ENCODE measurements around the gene TUT7.
"Not testable (repeated sequence)": the region's sequence is repeated elsewhere in the genome, so short reads cannot be mapped to it uniquely, and the experiment has no call there.

Gene TUT7

DNA sequence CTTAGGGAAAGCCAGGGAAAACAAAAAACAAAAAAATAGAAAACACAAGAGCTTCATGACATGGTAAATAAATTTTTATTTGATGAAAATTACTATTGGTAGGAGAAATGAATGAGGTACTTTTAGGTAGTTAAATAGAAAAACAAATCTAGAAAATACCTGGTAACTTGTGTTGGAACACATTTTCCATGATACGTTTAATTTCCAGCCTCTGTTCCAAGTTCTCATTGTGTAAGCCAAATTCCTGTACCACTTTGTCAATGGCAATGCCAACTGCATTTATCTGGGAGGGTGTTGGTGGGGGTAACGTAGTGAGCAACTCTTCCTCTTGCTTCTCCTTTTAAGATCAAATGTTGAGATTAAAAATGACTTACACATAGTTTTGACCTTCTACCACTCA lies 9.4 kb downstream of the TUT7 start:
- no peak for DNase-seq

DNA sequence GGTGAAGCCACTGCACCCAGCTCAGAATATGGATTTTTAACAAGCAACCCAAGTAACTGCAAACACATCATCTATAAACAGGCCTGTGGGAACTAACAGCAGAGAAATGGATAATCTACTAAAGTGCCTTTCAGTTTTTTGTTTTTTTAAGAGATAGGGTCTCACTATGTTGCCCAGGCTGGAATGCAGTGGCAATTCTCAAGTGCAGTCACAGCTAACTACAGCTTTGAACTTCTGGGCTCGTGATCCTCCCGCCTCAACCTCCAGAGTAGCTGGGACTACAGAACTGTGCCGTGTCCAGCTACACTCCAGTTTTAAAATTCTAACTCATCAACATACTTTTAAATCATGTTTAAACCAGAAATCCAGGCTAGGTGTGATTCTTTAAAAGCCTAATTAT lies 11.9 kb downstream of the TUT7 start:
- no peak for DNase-seq

DNA sequence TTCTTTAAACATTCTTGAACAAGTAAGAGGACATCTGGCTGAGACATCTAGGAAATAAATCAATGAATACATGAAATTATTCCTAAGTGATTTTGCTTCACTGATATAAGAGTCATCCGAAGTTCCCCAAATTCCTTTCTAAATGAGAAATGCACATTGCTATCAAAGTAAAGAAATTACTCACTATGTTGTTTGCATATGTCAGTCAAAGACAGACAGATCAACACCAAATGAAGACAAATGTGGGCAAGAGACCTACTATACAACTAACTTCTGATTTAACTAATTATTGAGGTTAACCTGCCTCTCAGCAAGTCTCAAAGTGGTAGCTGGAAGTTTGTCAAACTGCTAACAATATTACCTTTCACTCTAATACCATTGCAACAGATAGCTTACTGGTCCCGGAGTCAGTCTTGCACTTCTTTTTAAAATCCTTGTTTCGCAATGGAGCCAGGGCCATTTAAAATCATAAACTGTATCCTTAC lies 13.2 kb downstream of the TUT7 start:
- DNase-seq: no peak

DNA sequence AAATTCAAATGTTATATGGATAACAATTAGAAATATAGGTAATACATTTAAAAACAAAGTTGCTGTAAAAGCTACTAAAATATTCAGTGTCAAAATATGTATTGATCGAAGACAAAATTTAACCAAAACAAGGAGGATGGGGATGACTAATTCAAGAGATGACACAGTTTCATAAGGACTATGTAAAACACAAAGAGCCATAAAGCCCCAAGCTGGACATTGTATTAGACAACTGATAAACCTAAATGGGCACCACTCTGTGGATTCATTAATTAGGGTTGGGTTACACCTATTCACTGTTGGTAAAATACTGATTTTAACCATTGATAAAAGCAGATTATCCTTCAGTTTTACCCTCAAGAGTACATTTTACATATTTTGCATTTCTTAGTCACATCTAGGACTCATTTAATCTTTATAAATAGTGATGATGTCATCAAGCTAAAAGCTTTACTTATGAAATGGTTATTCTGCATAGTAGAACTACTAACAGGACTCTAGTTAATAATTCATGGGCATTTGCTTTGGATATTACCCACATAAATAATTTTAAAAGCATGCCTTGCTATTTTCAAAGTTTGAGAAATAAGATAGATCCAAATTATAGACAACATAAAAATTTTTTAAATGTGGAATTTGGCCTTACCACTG lies 13.7 kb downstream of the TUT7 start:
- DNase-seq: no peak

DNA sequence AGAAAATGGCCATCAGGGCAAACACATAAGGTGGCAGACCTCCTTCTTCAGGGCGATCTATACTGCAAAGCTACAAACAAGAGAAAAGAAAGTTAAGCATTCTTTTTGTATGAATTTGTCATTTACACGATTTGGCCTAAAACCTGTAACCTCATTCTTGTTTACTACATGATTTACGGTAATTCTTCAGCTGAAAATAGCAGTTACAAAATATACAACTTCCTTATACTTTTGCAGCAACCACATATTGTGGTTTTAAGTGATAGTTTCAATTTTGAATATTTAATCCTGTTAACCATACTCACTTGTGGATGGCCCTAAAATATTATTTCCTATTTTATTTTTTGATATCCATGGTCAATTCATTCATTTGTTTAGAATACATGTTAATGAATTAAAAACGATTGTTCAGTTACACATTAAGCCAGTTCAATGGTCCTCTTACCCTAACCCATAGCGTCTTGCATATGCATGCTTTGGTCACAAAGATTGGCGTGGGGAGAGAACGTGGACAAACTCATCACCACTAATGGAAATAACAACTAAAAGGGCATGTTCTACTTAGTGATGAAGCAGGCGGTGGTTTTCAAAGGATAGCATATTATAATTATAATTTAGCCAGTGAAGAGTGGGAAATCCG lies 16.6 kb downstream of the TUT7 start:
- DNase-seq: no peak

DNA sequence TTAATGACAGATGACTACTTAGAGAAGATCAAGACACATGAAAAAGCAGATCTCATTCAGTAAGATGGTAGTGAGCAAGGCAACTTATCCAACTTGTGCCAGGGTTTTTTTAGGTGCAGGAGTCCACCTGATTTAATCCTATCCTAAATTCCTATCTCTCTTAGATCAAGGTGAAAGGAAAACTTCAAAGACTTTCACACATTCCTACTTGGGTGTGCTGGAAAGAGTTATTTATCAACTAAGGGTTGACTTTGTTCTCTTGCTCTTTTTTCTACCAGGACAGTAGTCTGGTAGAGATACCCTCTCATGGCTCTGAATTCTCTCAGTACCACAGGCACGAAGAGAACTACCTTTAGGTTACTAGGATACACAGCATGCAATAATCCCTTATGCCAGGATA lies 18.2 kb downstream of the TUT7 start:
- DNase-seq: no peak

DNA sequence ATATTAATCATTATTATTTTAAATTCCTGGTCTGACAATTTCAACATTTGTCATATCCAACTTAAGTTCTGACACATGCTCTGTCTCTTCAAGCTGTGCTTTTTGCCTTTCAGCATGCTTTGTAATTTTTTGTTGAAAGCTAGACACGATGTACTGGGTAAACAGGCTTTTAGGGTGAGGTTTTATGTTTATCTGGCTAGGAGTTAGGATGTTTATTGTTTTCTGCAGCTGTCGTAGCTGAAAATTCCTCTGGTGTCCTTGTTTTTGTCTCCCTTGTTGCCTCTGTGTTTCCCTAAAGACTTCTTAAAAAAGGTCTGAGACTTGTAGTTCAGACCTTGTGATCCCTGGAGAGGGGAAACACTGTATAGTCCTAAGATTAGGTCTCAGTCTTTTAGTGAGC lies 20.6 kb downstream of the TUT7 start:
- no peak for DNase-seq

DNA sequence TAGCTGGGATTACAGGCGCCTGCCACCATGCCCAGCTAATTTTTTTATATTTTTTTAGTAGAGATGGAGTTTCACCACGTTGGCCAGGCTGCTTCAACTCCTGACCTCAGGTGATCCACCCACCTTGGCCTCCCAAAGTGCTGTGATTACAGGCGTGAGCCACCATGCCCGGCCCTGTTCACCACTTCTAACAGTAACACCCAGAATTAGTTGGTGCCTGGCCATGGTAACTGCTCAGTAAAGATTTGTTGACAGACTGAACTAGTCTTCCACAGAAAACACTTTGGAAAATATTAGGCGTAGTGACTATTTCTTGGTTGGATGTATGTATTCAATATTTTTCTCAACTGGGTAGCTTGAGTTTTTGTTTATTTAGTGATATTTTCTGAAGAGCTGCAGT lies 24.0 kb downstream of the TUT7 start:
- no peak for DNase-seq

DNA sequence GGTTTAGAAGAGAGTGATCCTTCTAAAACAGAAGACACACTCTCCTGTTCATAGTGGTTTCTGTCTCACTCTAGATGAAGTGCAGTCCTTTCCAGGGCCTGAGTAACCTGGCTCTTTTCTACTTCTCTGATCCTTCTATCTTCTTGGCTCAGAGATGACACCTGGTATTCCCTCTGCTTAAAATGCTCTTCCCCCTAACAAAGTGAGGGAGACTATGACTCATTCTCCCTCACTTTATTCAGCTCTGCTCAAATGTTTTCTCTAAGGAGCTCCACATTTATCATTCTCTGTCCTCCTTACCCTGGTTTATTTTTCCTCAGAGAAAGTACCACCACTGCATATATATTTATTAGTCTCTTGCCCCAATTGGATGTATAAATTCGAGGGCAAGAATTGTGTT lies 24.6 kb downstream of the TUT7 start:
- DNase-seq: no peak

DNA sequence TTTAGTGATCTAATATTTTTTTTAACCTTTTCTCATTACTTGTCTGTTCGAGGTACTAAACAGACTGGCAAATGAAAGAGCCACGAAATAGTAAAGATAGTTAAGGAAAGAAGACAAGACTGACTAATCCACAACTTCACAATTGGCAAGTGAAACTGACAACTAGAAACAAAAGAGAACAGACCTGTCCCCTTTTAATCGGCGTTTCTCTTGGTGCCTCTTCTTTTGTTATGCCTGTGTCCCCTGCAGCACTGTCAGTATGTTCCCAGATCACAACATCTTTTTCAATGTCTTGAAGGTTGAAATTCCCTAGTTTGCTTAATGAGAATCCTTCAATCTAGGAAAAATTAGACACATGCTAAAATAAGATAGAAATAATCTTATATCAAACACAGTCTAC lies 26.1 kb downstream of the TUT7 start:
- no peak for DNase-seq

DNA sequence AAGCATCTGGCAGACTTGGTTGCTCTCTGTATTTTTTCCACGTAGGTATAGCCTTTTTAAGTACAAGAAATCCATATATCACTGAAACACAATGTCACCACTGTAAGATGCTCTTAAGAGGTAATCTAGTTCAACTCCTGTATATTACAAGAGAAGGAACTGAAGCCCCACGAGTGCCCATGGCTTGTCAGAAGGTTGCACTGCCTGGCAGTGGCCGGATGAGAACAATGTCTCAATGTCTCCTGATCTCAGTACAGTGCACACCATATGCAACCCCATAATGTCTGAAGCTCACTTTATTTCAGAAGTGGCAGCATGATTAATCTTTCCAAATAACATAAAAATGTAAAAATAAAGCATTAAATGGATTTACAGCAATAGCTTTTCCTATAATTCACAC lies 27.7 kb downstream of the TUT7 start:
- DNase-seq: no peak

DNA sequence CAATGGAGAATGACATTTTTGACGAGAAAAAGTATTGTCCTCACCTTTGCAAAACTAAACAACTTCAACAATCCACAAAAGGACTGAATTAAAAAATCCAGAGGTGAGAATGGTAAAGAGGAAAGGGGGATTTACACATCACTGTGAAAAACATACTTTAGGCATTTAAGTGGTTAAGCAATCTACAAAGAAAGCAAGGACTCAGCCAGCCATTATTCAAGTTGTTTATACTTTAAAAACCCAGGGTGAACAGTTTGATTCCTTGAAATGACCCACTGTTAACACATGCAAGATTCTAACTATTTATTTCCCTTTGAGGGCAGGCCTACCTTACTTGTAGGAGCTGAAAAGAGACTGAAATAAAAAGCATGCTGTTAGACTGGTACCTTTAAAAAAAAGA lies 29.3 kb downstream of the TUT7 start:
- DNase-seq: no peak

DNA sequence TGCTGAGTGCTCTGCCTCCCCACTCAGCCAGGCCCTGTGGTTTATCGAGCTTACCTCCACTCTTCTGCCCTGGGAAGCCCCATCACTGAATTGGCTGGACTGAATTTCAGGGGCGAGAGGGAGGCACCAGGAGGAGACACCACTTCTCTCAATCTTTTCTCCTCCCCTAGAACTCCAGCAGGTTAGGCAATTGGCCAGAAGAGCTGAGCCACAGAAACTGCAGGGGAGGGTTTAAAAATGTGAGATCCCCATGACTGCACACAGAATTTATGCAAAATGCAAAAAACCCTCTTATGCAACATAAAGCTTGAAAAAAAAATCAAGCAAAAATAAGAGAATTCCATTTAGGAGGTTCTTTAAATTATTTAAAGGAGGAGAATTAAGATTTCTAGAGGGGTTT lies 29.9 kb downstream of the TUT7 start:
- DNase-seq: no peak

DNA sequence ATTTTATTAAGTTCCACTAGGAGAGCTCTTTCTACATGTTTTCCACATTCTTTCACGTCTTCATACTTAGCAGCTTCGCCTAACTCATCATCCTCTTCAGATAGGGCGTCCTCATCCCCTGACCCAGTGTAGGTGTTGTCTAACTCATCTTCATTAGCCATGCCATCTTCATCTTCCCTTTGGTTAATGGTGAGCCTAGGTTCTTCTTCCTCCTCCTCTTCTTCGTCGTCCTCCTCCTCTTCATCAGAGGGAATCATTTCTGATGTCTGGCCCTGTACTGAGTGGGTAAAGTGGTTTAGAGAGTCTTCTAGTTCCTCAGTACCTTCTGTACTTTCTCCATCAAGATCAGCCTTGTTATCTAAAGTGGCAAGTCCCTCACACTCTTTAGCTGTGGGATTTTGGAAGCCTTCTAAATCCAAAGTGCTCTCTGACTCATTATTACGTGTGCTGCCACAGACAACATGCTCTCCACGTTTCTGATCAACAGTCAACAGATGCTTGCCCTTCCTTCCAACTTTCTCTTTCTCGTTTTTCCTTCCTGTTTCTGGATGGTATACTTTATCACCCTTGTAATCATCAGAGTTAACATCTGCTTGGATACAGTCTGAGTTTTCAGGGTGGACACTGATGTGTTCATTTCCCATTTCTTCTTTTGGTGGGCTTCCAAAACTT lies 31.1 kb downstream of the TUT7 start:
- no peak for DNase-seq

DNA sequence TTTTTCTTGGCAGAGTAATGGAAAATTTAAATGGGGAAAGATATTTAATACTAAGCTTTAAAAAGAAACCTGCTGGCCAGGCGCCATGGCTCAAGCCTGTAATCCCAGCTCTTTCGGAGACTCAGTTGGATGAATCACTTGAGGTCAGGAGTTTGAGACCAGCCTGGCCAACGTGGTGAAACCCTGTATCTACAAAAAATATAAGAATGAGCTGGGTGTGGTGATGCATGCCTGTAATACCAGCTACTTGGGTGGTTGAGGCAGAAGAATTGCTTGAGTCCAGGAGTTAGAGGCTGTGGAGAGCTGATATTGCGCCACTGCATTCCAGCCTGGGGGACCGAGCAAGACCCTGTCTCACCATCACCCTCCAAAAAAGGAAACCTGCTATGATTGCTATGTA lies 32.8 kb downstream of the TUT7 start:
- no peak for DNase-seq

DNA sequence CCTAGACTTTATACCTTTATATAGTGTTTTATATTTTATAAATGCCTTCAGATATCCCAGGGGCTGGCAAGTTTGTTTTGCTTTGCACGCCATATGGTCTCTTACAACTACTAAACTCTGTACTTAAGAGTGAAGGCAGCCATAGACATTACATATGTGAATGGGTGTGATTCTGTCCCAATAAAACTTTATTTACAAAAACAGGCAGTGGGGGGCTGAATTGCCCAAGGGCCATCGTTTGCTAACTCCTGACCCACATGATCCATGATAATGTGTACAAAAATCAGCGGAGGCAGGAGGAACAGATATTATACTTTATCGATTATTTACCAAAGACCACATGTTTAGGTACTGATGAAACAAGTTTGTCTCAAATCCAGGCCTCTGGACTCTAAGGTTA lies 36.0 kb downstream of the TUT7 start:
- no peak for DNase-seq

DNA sequence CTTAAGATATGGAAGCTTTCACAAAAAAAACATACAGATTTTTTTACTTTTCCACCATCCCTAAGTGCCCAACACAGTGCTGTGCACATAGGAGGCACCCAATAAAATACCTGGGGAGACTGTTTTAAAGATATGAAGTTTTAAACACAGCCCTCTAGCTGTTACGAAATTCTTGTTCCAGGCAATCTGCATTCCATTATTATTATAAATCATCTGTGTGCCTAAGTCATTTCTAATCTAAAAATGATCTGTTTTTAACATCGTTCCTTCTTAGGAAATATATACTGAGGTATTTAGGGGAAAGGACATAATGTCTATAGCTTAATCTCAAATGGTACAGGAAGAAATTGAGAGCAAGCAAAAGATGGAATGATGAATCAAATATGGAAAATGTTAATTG lies 39.1 kb downstream of the TUT7 start:
- DNase-seq: no peak

DNA sequence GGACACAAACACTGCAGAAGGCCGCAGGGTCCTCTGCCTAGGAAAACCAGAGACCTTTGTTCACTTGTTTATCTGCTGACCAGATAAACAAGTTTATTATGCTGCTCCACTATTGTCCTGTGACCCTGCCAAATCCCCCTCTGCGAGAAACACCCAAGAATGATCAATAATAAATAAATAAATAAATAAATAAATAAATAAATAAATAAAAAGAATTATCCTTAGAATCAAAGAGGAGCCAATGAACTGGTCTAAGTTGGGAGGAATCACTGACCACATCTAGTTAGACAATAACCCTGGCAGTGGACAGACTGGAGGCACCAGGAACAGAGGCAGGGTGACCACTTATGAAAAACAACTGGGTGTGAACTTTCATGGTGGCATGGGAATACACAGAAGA lies 41.3 kb downstream of the TUT7 start:
- DNase-seq: not testable (repeated sequence)

DNA sequence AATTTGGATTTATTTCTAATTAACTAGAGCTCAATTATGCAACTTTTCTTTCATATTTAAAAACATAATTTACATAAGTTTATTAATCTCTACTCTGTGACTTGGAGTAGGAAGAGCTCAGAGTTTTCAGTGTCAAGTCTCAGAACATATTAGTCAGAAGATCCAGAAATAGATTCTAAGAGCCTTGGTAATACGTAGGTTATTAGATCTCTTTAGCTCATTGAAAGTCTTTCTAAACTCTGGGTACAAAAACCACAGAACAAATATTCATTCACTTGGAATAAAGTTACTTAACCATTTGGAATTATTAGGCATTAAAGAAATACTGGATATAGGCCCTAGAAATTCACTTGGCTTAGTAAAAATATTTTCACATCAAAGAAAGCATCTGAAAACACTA lies 45.5 kb downstream of the TUT7 start:
- no peak for DNase-seq

DNA sequence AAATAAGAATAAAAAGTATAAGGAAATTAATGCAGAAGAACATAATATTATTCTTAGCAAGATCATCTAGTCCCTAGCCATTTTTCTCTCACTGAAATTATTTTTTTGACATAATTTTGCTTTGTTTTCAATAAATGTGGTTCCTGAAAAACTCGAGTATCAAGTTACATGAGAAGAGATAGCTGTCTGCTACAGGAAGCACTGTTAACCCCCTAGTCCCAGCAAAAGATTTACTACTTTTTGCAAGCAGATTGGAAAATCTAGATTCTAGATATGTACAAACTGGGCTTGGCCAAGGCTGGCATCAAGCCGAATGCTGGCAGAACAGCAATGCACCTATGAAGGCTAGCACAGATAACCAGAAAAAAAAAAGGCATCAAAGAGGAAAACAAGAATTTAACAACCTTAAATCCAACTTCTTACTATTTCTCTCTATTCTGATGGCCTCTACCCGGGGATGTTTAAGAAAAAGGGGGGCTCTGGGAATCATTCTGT lies 49.9 kb downstream of the TUT7 start:
- DNase-seq: no peak

DNA sequence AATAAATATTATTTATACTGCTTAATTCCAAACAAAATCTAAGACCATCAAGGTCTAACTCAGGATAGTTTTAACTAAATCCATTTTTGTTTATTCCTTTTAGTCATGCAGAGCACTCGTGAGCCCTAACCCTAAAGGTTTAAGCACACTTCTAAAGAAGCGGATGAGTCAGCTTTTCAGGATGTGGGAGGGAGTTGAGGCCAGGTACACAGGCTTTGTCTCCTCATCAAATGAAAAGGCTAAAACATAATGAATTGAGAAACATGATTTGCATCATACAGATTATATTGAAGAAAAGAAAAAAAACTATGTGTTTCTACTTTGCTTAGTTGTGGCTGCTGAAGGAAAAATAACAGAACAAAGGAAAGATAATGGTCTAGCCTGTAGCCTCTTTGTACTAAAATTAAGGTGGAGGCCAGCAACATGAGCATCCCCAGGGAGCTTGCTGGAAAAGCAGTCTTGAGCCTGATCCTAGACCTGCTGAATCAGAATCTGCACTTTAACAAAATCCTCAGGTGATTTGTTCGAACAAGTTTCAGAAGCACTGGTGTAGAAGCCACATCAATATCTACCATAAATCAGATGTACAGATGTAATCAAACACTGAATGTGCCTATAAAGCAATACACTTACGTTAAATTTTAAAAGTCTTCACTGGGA lies 50.8 kb downstream of the TUT7 start:
- DNase-seq: no peak

DNA sequence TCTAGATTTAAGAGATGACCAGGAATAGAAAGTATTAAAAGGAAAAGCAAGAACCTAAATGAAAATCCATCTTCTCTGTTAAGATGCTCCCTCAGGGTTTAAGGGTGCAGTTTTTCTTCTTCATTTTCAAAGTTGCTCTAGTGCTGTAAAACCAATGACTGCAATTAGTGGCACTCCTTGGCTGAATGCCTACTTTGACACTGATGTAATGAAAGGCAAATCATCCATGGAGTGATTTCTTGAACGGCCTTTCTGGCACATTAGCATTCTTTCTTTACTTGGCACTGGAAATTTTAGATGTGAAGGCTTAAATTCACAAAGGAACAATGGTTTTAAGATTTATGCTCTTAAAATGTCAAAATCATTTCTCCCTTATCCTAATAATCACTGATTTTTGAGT lies 52.5 kb downstream of the TUT7 start:
- no peak for DNase-seq

DNA sequence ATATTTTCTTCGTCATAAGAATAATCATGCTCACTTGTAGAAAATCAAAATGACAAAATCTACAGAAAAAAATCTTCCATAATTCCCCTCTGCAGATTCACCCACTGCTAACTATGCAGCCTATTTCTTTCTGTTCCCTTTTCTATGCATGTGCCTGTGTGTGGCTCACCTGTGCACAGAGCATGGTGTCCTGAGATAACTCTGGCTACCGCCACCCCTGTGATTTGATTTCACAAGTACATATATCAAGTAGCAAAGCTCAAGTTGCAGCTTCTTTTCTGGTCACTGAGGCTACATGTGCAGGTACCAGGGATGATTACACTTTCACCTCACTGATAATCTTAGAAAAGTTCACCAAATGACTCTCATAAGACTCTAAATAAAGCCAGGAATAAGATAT lies 53.5 kb downstream of the TUT7 start:
- no peak for DNase-seq

DNA sequence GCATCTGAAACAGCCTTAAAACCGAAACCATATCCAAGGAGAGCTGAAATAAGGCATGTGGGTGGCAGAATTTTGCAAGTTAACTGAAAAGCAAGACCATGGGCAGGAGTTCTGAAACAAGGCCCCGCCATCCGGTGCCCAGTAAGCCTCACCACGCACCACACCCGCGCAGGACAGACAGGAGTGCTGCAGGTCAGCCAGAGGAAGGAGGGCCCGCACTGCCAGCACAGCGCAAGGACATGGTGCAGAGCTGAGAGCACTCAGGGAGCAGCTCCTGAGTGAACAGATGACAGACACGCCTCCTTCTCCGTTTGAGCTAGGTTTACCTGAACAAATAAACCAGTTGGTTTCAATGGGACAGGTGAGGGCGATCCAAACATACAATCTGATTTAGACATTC lies 55.3 kb downstream of the TUT7 start:
- peak; percentile 1 for DNase-seq

Data from NCI-H510A (cell line).